PC-9 (cell line): Measurements from ENCODE around the gene NRG2.

Source experiments
- CTCF ChIP-seq: fragments of 200-600 bp; sonication (generic); conservative IDR thresholded peaks from 2 replicates; pipeline ENCODE4 v1.6.1; 2017; ENCODE audit warnings: mixed run types, antibody characterized with exemption, mild to moderate bottlenecking, moderate library complexity
- EZH2 ChIP-seq: fragments of 200-600 bp; sonication (generic); IDR thresholded peaks from 2 replicates; pipeline ENCODE4 v1.8.0; 2017; ENCODE audit warnings: antibody characterized with exemption, low read depth

- TF ChIP-seq CTCF, result no peak
- TF ChIP-seq EZH2, result no peak
Measured at GRCh38 chr5:139906661-139907060, 136.4 kb downstream of the NRG2 start.
